GM23248 (cell line): Measurements from ENCODE around the gene RBFOX2. TPM values are rescaled to one million over a fixed set of nuclear protein-coding genes. Genes with fewer than 3 reads are reported as not detected.
"Not testable (repeated sequence)": the region's sequence is repeated elsewhere in the genome, so short reads cannot be mapped to it uniquely, and the experiment has no call there.

Experiments used
- DNase-seq: peaks from one replicate; pipeline ENCODE4 v3.0.0-alpha.2; 2015
- H2AFZ ChIP-seq: fragments of 200-600 bp; sonication (generic); 2 replicates; pipeline ENCODE4 v1.6.1; 2016; ENCODE audit warnings: antibody characterized with exemption
- H3F3A ChIP-seq: fragments of 200-600 bp; sonication (generic); 2 replicates; pipeline ENCODE4 v1.6.1; 2016; ENCODE audit warnings: mild to moderate bottlenecking, antibody characterized with exemption, mixed run types; ENCODE audit not compliant: insufficient read depth
- H3K27ac ChIP-seq: fragments of 200-600 bp; sonication (generic); 2 replicates; pipeline ENCODE4 v1.5.1; 2016; ENCODE audit warnings: mild to moderate bottlenecking
- H3K27me3 ChIP-seq: fragments of 200-600 bp; sonication (generic); replicated peaks from 2 replicates; pipeline ENCODE4 v1.6.1; 2016; ENCODE audit warnings: mild to moderate bottlenecking; ENCODE audit not compliant: insufficient read depth
- H3K36me3 ChIP-seq: fragments of 200-600 bp; sonication (generic); 2 replicates; pipeline ENCODE4 v1.6.1; 2016; ENCODE audit warnings: low read depth, mild to moderate bottlenecking
- H3K4me1 ChIP-seq: fragments of 200-600 bp; sonication (generic); 2 replicates; pipeline ENCODE4 v1.6.1; 2016; ENCODE audit warnings: mild to moderate bottlenecking; ENCODE audit not compliant: insufficient read depth
- H3K4me2 ChIP-seq: fragments of 200-600 bp; sonication (generic); one replicate; pipeline ENCODE4 v1.6.1; 2016; ENCODE audit warnings: mild to moderate bottlenecking; ENCODE audit not compliant: unreplicated experiment
- H3K4me3 ChIP-seq: fragments of 200-600 bp; sonication (generic); 2 replicates; pipeline ENCODE4 v1.5.1; 2016; ENCODE audit warnings: mild to moderate bottlenecking
- H3K79me2 ChIP-seq: fragments of 200-600 bp; sonication (generic); 2 replicates; pipeline ENCODE4 v1.6.1; 2016; ENCODE audit warnings: mild to moderate bottlenecking; ENCODE audit not compliant: insufficient read depth
- H3K9ac ChIP-seq: fragments of 200-600 bp; sonication (generic); 2 replicates; pipeline ENCODE4 v1.6.1; 2016; ENCODE audit warnings: mild to moderate bottlenecking
- H3K9me2 ChIP-seq: fragments of 200-600 bp; sonication (generic); 2 replicates; pipeline ENCODE4 v1.6.1; 2016; ENCODE audit warnings: mixed run types, mild to moderate bottlenecking, moderate library complexity; ENCODE audit not compliant: insufficient read depth
- H3K9me3 ChIP-seq: fragments of 200-600 bp; sonication (generic); one replicate; pipeline ENCODE4 v1.6.1; 2017; ENCODE audit warnings: low read depth
- H4K20me1 ChIP-seq: fragments of 200-600 bp; sonication (generic); 2 replicates; pipeline ENCODE4 v1.6.0; 2016; ENCODE audit not compliant: insufficient read depth
- EZH2 ChIP-seq: fragments of 200-600 bp; sonication (generic); IDR thresholded peaks from 2 replicates; pipeline ENCODE4 v1.6.1; 2018; ENCODE audit warnings: antibody characterized with exemption, mild to moderate bottlenecking; ENCODE audit not compliant: insufficient read depth, poor library complexity, severe bottlenecking
- EZH2phosphoT487 ChIP-seq: fragments of 200-600 bp; sonication (generic); IDR thresholded peaks from 2 replicates; pipeline ENCODE4 v1.6.1; 2018; ENCODE audit warnings: antibody characterized with exemption, moderate library complexity, mild to moderate bottlenecking, low read depth; ENCODE audit not compliant: insufficient read depth
- WGBS, 2 experiments: methylation state at CpG; one replicate each; pipeline ENCODE4 v1.1.6; 2015 to 2017; ENCODE audit warnings: low lambda C conversion rate in 2 of 2, low coverage in 1 of 2; ENCODE audit errors: missing lambda C conversion rate in 2 of 2; 5-methylcytosine and 5-hydroxymethylcytosine counted together
- in situ Hi-C: fragments of 300-500 bp; cut with MboI; formaldehyde crosslinking; loops from 2 replicates; pipeline ENCODE4 v1.15.0; 2020
- polyA plus RNA-seq: library from polyadenylated mRNA; unstranded; fragments of >200 nt; fragmentation: Nextera tagmentation; extraction: Ambion mirVana; gene quantifications from 2 replicates; pipeline ENCODE4 v1.2.1, GENCODE V29; 2016
- total RNA-seq: library from RNA; depleted of rRNA; stranded (reverse); fragments of >200 nt; shearing (Covaris generic); gene quantifications from 2 replicates; pipeline ENCODE4 v1.2.3, GENCODE V29; 2014

Gene RBFOX2
- total and polyA plus RNA-seq, 2 experiments from 2014 or later = 127 to 136 TPM

DNA sequence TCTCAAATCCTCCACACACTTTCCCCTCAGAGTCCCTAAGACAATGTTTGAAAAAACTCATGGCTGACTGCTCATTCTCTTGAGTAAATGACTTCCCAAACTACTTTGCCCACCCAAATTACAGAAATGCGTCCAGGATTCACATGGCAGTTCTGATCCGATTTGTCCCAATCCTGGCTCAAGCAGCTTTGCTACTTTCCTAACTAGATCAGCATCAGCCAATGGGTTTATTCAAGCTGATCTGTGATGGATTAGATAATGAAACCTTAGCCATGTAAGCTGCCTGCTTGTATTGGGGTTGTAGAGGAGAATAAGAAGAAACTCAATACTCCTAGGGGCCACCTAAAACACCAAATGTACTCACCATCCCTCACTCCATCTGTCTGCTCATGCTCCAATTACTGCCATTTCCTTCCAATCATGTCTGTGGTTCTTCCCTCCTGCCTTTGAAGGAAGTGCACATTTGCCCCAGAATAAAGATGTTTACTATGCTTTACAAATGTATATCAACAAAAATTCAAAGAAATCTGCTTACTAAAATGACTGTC is 6.9 kb downstream of the RBFOX2 start:
- H3K4me1 ChIP-seq = peaks cover 41% of the 10 kb centered on the region
- H3K27me3 ChIP-seq = no peaks in the 10 kb centered on the region
- H3K27ac ChIP-seq = peak overlapping the region; percentile 53
- peak overlapping the region; percentile 29; the same call in 1 of the 2 replicates for H3K9ac ChIP-seq
- peak overlapping the region; percentile 43 for H3K4me2 ChIP-seq
- no peak for TF ChIP-seq EZH2phosphoT487
- TF ChIP-seq EZH2 = no peak
- H3K4me3 ChIP-seq = peak overlapping the region; percentile 11
- H2AFZ ChIP-seq = no peak overlapping the region
- no peaks in the 10 kb centered on the region for H3K9me2 ChIP-seq
- H3K79me2 ChIP-seq = peaks cover 100% of the 10 kb centered on the region
- H3K36me3 ChIP-seq = no peaks in the 10 kb centered on the region
- no peaks in the 10 kb centered on the region for H3K9me3 ChIP-seq
- in situ Hi-C loops = no loop called here
- 47 to 50% methylated on average over 2 of the region's 2 CpGs for WGBS, 2 experiments
- DNase-seq = no peak
- no peaks in the 10 kb centered on the region for H4K20me1 ChIP-seq
- H3F3A ChIP-seq = peaks cover 34% of the 10 kb centered on the region

DNA sequence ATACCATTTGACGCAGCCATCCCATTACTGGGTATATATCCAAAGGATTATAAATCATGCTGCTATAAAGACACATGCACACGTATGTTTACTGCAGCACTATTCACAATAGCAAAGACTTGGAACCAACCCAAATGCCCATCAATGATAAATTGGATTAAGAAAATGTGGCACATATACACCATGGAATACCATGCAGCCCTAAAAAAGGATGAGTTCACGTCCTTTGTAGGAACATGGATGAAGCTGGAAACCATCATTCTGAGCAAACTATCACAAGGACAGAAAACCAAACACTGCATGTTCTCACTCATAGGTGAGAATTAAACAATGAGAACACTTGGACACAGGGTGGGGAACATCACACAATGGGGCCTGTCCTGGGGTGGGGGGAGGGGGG is 7.8 kb downstream of the RBFOX2 start:
- Histone ChIP-seq H3K4me1 (peaks cover 45% of the 10 kb centered on the region), H3F3A (peaks cover 42% of the 10 kb centered on the region), H3K79me2 (peaks cover 100% of the 10 kb centered on the region)
- H2AFZ ChIP-seq, H3K4me2 ChIP-seq, DNase-seq, H3K4me3 ChIP-seq, H3K36me3 ChIP-seq, H3K9me3 ChIP-seq, H3K9me2 ChIP-seq, H3K27ac ChIP-seq, H3K9ac ChIP-seq, H3K27me3 ChIP-seq, in situ Hi-C loops, H4K20me1 ChIP-seq: not testable (repeated sequence)
- WGBS, 2 experiments = 97 to 100% methylated on average over 3 of the region's 3 CpGs

DNA sequence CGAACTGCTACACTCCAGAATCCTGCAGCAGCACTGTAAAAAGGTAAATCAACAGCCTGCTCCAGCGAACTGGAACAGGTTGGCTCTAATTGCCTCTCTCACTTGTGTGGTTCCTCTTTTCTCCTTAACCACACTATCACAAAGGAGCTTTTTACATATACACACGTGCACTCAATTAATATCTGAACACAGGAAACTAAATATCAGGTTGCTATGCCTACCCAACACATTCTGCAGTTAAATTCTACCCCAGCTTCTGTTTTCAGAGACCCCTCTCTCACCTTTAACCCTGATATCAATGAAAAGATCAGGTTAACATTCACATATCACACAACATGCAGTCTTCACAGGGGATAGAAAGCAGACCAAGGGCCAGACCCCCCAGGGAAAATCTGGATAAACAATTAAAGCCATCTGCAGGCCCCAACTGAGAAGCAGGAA is 11.0 kb downstream of the RBFOX2 start:
- H3K9me3 ChIP-seq = no peaks in the 10 kb centered on the region
- WGBS, 2 experiments = 67 to 76% methylated on average over 3 of the region's 3 CpGs
- no peak overlapping the region for H2AFZ ChIP-seq
- H3K9ac ChIP-seq = no peak overlapping the region
- in situ Hi-C loops = no loop called here
- no peaks in the 10 kb centered on the region for H3K27me3 ChIP-seq
- no peak for DNase-seq
- peaks cover 100% of the 10 kb centered on the region for H3K79me2 ChIP-seq
- H3K4me1 ChIP-seq = peaks cover 52% of the 10 kb centered on the region
- peaks cover 41% of the 10 kb centered on the region for H3F3A ChIP-seq
- H3K27ac ChIP-seq = no peak overlapping the region
- H3K9me2 ChIP-seq = no peaks in the 10 kb centered on the region
- no peaks in the 10 kb centered on the region for H3K36me3 ChIP-seq
- peaks cover 3% of the 10 kb centered on the region; the same call in 1 of the 2 replicates for H4K20me1 ChIP-seq
- peak overlapping the region; percentile 25 for H3K4me2 ChIP-seq
- no peak for TF ChIP-seq EZH2
- TF ChIP-seq EZH2phosphoT487 = no peak
- no peak overlapping the region for H3K4me3 ChIP-seq

DNA sequence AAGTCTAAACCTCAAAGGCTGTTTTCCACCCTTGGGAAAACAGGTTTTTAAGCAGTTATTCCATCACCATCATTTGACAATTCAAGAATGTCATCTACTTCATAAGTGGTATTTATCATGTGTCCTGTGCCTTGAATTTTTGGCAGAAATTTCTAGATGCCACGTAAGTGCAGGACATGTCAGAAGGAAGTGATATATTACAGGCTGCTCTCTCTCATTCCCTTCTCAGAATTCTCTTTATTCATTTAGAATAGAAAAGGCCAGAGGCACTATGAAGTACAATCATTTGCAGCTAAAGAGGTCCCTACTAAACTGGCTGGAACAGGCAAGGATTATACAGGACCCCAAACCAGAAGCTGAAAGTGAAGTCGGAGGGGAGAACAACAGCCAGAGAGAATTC is 11.9 kb downstream of the RBFOX2 start:
- peaks cover 3% of the 10 kb centered on the region; the same call in 1 of the 2 replicates for H4K20me1 ChIP-seq
- no peaks in the 10 kb centered on the region for H3K9me3 ChIP-seq
- DNase-seq = no peak
- peaks cover 48% of the 10 kb centered on the region for H3K4me1 ChIP-seq
- no peaks in the 10 kb centered on the region for H3K27me3 ChIP-seq
- TF ChIP-seq EZH2 = no peak
- no peak for TF ChIP-seq EZH2phosphoT487
- H3K36me3 ChIP-seq = no peaks in the 10 kb centered on the region
- no peaks in the 10 kb centered on the region for H3K9me2 ChIP-seq
- in situ Hi-C loops = no loop called here
- peaks cover 100% of the 10 kb centered on the region for H3K79me2 ChIP-seq
- H3K4me2 ChIP-seq = peak overlapping the region; percentile 25
- peak overlapping the region; percentile 39 for H3K27ac ChIP-seq
- peaks cover 36% of the 10 kb centered on the region for H3F3A ChIP-seq
- H3K4me3 ChIP-seq = no peak overlapping the region
- H3K9ac ChIP-seq = peak overlapping the region; percentile 26
- H2AFZ ChIP-seq = no peak overlapping the region
- 9 to 13% methylated on average over 2 of the region's 2 CpGs for WGBS, 2 experiments
